OCI-LY1 (cell line): ENCODE measurements around the gene HOXA2.

Source experiments
- CTCF ChIP-seq: fragments of 200-600 bp; sonication (generic), shearing (Covaris generic); IDR thresholded peaks from 2 replicates; pipeline ENCODE4 v1.5.1; 2017; ENCODE audit warnings: mild to moderate bottlenecking, antibody characterized with exemption, low read length, moderate library complexity, mixed read lengths
- EZH2 ChIP-seq: fragments of 200-600 bp; sonication (generic), shearing (Covaris generic); IDR thresholded peaks from 2 replicates; pipeline ENCODE4 v1.8.0; 2017; ENCODE audit warnings: borderline replicate concordance, mixed run types, mild to moderate bottlenecking, antibody characterized with exemption, low read length, moderate library complexity, mixed read lengths

GRCh38 chr7:27073076-27073475 lies 29.4 kb downstream of the HOXA2 start:
- TF ChIP-seq CTCF (no peak), EZH2 (no peak)
